Neural cell (in vitro differentiated cells): ENCODE results near the gene CHPF. TPM values are rescaled to one million over a fixed set of nuclear protein-coding genes. Genes with fewer than 3 reads are reported as not detected.

Source experiments
- H2AFZ ChIP-seq: fragments of 200-600, 300-800 bp; sonication (generic), shearing (Covaris generic); 2 replicates; pipeline ENCODE4 v1.6.0; 2014; ENCODE audit warnings: low read depth, mild to moderate bottlenecking, antibody characterized with exemption, low read length, moderate library complexity
- H3F3A ChIP-seq: fragments of 200-600 bp; shearing (Covaris generic); 2 replicates; pipeline ENCODE4 v1.6.1; 2016; ENCODE audit warnings: mild to moderate bottlenecking, moderate library complexity, mixed read lengths, antibody characterized with exemption, low read length; ENCODE audit not compliant: insufficient read depth, poor library complexity, severe bottlenecking
- H3K27ac ChIP-seq: fragments of 200-600, 300-800 bp; sonication (generic), shearing (Covaris generic); 2 replicates; pipeline ENCODE4 v1.5.1; 2014; ENCODE audit warnings: mild to moderate bottlenecking, low read length, moderate library complexity
- H3K27me3 ChIP-seq: fragments of 300-800, 200-600 bp; sonication (generic), shearing (Covaris generic); 2 replicates; pipeline ENCODE4 v1.6.0; 2014; ENCODE audit warnings: mild to moderate bottlenecking, low read depth, low read length, moderate library complexity; ENCODE audit not compliant: insufficient read depth
- H3K36me3 ChIP-seq: fragments of 300-800, 200-600 bp; sonication (generic), shearing (Covaris generic); 2 replicates; pipeline ENCODE4 v1.5.1; 2014; ENCODE audit warnings: mild to moderate bottlenecking, antibody characterized with exemption, low read length, moderate library complexity; ENCODE audit not compliant: insufficient read depth
- H3K4me2 ChIP-seq: fragments of 300-800, 200-600 bp; sonication (generic), shearing (Covaris generic); 2 replicates; pipeline ENCODE4 v1.6.0; 2014; ENCODE audit warnings: mild to moderate bottlenecking, low read length
- H3K4me3 ChIP-seq: fragments of 300-800, 200-600 bp; sonication (generic), shearing (Covaris generic); 2 replicates; pipeline ENCODE4 v1.5.1; 2014; ENCODE audit warnings: mild to moderate bottlenecking, low read length, moderate library complexity
- H3K79me2 ChIP-seq: fragments of 200-600 bp; shearing (Covaris generic); replicated peaks from 2 replicates; pipeline ENCODE4 v1.6.0; 2014; ENCODE audit warnings: mild to moderate bottlenecking, low read length, moderate library complexity; ENCODE audit not compliant: insufficient read depth
- H3K9ac ChIP-seq: fragments of 300-800, 200-600 bp; sonication (generic), shearing (Covaris generic); 2 replicates; pipeline ENCODE4 v1.6.1; 2016; ENCODE audit warnings: mild to moderate bottlenecking, low read length, mixed read lengths
- H3K9me2 ChIP-seq: fragments of 200-600 bp; shearing (Covaris generic); 2 replicates; pipeline ENCODE4 v1.6.1; 2016; ENCODE audit warnings: mild to moderate bottlenecking, low read length, mixed read lengths; ENCODE audit not compliant: insufficient read depth
- H3K9me3 ChIP-seq: fragments of 200-600, 300-800 bp; sonication (generic), shearing (Covaris generic); 2 replicates; pipeline ENCODE4 v1.6.1; 2016; ENCODE audit warnings: mild to moderate bottlenecking, mixed run types, low read length, moderate library complexity, mixed read lengths
- H4K20me1 ChIP-seq: fragments of 200-600 bp; shearing (Covaris generic); 2 replicates; pipeline ENCODE4 v1.6.1; 2016; ENCODE audit warnings: mild to moderate bottlenecking, mixed run types; ENCODE audit not compliant: insufficient read depth
- EP300 ChIP-seq: fragments of 450-650 bp; conservative IDR thresholded peaks from 2 replicates; pipeline ENCODE4 v1.6.1; 2014; ENCODE audit warnings: antibody characterized with exemption, mild to moderate bottlenecking, moderate library complexity; ENCODE audit not compliant: poor library complexity, severe bottlenecking
- EZH2 ChIP-seq: fragments of 200-600, 300-800 bp; shearing (Covaris generic), sonication (generic); IDR thresholded peaks from 2 replicates; pipeline ENCODE4 v1.6.1; 2014; ENCODE audit warnings: antibody characterized with exemption, low read length, borderline replicate concordance, mild to moderate bottlenecking; ENCODE audit not compliant: insufficient read depth, poor library complexity, severe bottlenecking
- MXI1 ChIP-seq: fragments of 450-650 bp; conservative IDR thresholded peaks from 2 replicates; pipeline ENCODE4 v1.6.1; 2014; ENCODE audit warnings: antibody characterized with exemption, mild to moderate bottlenecking; ENCODE audit not compliant: poor library complexity, severe bottlenecking
- POLR2AphosphoS5 ChIP-seq: IDR thresholded peaks from 2 replicates; pipeline ENCODE4 v1.6.1; 2012
- RAD21 ChIP-seq: fragments of 450-650 bp; conservative IDR thresholded peaks from 2 replicates; pipeline ENCODE4 v1.6.1; 2014; ENCODE audit warnings: antibody characterized with exemption, mild to moderate bottlenecking, moderate library complexity
- REST ChIP-seq: IDR thresholded peaks from 2 replicates; pipeline ENCODE4 v1.6.1; 2012; ENCODE audit warnings: borderline replicate concordance
- SMC3 ChIP-seq: fragments of 450-650 bp; conservative IDR thresholded peaks from 2 replicates; pipeline ENCODE4 v1.6.1; 2014; ENCODE audit warnings: antibody characterized with exemption, mild to moderate bottlenecking, moderate library complexity; ENCODE audit not compliant: poor library complexity
- TAF1 ChIP-seq: IDR thresholded peaks from 2 replicates; pipeline ENCODE4 v1.6.1; 2012; ENCODE audit warnings: low read depth
- polyA minus RNA-seq: library from RNA; depleted of rRNA, polyadenylated mRNA; stranded (reverse); fragments of >200 nt; gene quantifications from 2 replicates; pipeline ENCODE4 v1.2.3, GENCODE V29; 2014
- polyA plus RNA-seq: library from polyadenylated mRNA; depleted of rRNA; stranded (reverse); fragments of >200 nt; gene quantifications from 2 replicates; pipeline ENCODE4 v1.2.3, GENCODE V29; 2014
- TF ChIP-seq, protein P1 (sequence below): fragments of 450-650 bp; IDR thresholded peaks from 2 replicates; pipeline ENCODE4 v1.5.1; 2014; ENCODE audit warnings: antibody characterized with exemption, mild to moderate bottlenecking, moderate library complexity; ENCODE audit not compliant: poor library complexity, severe bottlenecking

Gene CHPF, protein sequence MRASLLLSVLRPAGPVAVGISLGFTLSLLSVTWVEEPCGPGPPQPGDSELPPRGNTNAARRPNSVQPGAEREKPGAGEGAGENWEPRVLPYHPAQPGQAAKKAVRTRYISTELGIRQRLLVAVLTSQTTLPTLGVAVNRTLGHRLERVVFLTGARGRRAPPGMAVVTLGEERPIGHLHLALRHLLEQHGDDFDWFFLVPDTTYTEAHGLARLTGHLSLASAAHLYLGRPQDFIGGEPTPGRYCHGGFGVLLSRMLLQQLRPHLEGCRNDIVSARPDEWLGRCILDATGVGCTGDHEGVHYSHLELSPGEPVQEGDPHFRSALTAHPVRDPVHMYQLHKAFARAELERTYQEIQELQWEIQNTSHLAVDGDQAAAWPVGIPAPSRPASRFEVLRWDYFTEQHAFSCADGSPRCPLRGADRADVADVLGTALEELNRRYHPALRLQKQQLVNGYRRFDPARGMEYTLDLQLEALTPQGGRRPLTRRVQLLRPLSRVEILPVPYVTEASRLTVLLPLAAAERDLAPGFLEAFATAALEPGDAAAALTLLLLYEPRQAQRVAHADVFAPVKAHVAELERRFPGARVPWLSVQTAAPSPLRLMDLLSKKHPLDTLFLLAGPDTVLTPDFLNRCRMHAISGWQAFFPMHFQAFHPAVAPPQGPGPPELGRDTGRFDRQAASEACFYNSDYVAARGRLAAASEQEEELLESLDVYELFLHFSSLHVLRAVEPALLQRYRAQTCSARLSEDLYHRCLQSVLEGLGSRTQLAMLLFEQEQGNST
- polyA plus RNA-seq (24.3 and 28.6 TPM in 2 replicates), polyA minus RNA-seq (35.1 and 42.4 TPM in 2 replicates)

GRCh38 chr2:219543596-219544358, at the start of gene CHPF, which contains the start of gene TMEM198:
TSS of gene CHPF (minus strand) at chr2:219543809. CDS start at chr2:219543538, 271 bp downstream.
TSS of gene TMEM198 (plus strand) at chr2:219544028. CDS start at chr2:219544728, 700 bp downstream.
- Histone ChIP-seq H4K20me1 (peaks cover 2% of the 10 kb centered on the region), H3K27me3 (no peaks in the 10 kb centered on the region), H3K9me3 (no peaks in the 10 kb centered on the region), H3K4me2 (peak within 1 kb of the TSS; percentile 90), H3K27ac (peak within 1 kb of the TSS; percentile 89), H2AFZ (peak within 1 kb of the TSS; percentile 73), H3K9me2 (no peaks in the 10 kb centered on the region), H3K9ac (peak within 1 kb of the TSS; percentile 97), H3K36me3 (peaks cover 5% of the 10 kb centered on the region), H3K4me3 (peak within 1 kb of the TSS; percentile 90), H3F3A (no peaks in the 10 kb centered on the region), H3K79me2 (peaks cover 17% of the 10 kb centered on the region)
- peak; percentile 17 for TF ChIP-seq SMC3
- TF ChIP-seq, protein P1, sequence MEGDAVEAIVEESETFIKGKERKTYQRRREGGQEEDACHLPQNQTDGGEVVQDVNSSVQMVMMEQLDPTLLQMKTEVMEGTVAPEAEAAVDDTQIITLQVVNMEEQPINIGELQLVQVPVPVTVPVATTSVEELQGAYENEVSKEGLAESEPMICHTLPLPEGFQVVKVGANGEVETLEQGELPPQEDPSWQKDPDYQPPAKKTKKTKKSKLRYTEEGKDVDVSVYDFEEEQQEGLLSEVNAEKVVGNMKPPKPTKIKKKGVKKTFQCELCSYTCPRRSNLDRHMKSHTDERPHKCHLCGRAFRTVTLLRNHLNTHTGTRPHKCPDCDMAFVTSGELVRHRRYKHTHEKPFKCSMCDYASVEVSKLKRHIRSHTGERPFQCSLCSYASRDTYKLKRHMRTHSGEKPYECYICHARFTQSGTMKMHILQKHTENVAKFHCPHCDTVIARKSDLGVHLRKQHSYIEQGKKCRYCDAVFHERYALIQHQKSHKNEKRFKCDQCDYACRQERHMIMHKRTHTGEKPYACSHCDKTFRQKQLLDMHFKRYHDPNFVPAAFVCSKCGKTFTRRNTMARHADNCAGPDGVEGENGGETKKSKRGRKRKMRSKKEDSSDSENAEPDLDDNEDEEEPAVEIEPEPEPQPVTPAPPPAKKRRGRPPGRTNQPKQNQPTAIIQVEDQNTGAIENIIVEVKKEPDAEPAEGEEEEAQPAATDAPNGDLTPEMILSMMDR = peak; percentile 21
- peak; percentile 73 for TF ChIP-seq TAF1
- TF ChIP-seq RAD21 = no peak
- peak; percentile 53 for TF ChIP-seq REST
- no peak for TF ChIP-seq EZH2
- TF ChIP-seq EP300 = peak; percentile 77
- peak; percentile 56 for TF ChIP-seq MXI1
- peak; percentile 81 for TF ChIP-seq POLR2AphosphoS5

DNA sequence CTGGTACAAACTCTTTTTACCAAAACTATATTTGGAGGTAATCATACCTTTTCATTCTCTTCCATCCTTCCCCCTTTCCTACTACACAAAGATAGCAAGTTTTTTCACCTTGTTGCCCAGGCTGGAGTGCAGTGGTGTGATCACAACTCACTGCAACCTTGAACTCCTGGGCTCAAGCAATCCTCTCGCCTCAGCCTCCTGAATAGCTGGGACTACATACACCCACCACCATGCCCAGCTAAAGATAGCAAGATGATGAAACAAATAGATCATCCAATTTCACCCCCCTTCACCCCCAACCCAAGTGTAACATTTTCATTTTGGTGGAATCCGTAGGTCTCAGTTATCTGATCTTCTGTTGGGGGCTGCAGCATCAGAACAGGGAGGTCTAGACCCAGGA, 49.5 kb upstream of the CHPF start:
- no peaks in the 10 kb centered on the region for H4K20me1 ChIP-seq
- TF ChIP-seq RAD21 (no peak), SMC3 (no peak), TAF1 (no peak)
- H3K36me3 ChIP-seq = no peaks in the 10 kb centered on the region
- no peak overlapping the region for H3K9ac ChIP-seq
- H3K4me2 ChIP-seq = no peak overlapping the region
- no peak overlapping the region for H2AFZ ChIP-seq
- H3K9me2 ChIP-seq = no peaks in the 10 kb centered on the region
- H3K4me3 ChIP-seq = no peak overlapping the region
- no peaks in the 10 kb centered on the region for H3F3A ChIP-seq
- no peaks in the 10 kb centered on the region for H3K9me3 ChIP-seq
- no peaks in the 10 kb centered on the region for H3K27me3 ChIP-seq
- no peak overlapping the region for H3K27ac ChIP-seq
- no peaks in the 10 kb centered on the region for H3K79me2 ChIP-seq
